ENCODE measurements around the gene COPA.
"Not testable (repeated sequence)": the region's sequence is repeated elsewhere in the genome, so short reads cannot be mapped to it uniquely, and the experiment has no call there.

Gene COPA

DNA sequence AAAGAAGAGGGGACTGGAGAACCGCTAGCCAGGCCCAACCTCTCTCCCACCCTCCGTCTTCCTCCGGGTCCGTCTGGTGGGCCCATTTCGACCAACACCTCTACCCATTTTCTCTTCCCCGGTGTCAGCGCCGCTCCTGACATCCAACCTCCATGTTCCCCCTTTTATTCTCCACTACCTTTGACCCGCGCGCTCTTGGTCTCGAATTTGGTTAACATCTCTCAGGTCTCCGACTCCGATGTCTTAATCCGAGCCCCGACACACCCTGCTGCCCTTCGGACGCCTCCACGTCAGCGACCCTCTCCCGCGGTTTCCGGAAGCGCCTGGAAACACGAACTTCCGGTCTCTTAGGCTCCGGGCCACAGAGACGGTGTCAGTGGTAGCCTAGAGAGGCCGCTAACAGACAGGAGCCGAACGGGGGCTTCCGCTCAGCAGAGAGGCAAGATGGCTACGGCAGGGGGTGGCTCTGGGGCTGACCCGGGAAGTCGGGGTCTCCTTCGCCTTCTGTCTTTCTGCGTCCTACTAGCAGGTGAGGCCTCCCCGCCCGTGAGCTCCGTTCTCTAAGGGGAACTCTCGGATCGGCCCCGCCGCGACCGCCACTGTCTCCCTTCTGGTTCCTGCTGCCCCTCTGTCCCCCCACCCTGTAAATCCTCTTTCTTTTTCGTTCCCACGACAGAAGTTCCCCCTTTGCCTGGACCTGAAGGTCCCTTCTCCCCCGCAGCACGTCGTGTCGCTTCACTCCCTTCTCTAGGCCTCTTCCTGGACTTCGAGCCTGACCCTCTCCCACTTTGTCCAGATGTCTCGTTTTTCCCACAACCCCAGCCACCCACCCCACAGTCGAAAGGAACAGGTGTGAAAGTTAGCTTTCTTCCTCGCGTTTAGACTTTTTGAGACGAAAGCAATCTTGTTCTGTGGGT, at the start of gene COPA, which contains the start of gene NCSTN:
Gene COPA (minus strand): TSS at position 298 of the 917 bp plus-strand sequence. CDS start 80 bp downstream, at position 218.
Gene NCSTN (plus strand): TSS at position 431 of the 917 bp plus-strand sequence. CDS start 14 bp downstream, at position 445.
- peak; percentile 96 for DNase-seq

DNA sequence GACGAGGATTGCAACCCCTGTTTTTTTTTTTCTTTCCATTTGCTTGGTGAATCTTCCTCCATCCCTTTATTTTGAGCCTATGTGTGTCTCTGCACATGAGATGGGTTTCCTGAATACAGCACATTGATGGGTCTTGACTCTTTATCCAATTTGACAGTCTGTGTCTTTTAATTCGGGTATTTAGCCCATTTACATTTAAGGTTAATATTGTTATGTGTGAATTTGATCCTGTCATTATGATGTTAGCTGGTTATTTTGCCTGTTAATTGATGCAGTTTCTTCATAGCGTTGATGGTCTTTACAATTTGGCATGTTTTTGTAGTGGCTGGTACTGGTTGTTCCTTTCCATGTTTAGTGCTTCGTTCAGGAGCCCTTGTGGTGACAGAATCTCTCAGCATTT, 45.4 kb upstream of the COPA start:
- DNase-seq, result not testable (repeated sequence)

GRCh38 chr1:160384812-160385211, 41.8 kb upstream of the COPA start:
- DNase-seq, result not testable (repeated sequence)

DNA sequence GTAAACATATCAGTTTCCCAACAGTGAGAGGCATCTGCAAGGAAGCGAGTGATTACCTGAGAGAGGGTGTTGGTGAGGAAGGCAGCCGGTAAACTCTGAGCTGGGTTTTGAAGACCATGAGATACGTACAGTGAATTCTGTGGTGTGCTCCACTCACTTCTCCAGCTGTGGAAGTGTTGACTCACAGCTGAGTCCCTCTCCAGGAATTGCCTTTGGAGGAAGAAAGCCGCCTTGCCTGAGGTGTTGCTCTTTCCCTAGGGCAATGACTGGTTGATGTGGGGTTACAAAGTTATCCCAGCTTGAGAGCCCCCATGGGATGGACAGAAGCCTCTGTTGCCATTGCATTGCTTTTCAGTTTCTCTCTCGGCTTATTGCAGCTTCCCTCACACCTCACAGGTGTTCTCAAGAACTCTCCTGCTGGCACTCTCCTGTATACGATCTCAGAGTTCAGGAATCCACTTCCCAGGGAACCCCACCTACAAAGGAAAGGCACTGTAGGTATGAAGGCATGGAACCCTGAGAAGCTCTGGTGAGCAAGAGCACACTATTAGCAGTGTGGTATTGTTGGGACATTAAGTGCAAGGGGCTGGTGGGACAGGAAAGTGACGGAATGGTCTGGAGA, 34.6 kb upstream of the COPA start:
- no peak for DNase-seq

- DNase-seq, result peak; percentile 48
Observed at GRCh38 chr1:160376525-160377131, 33.6 kb upstream of the COPA start.

DNA sequence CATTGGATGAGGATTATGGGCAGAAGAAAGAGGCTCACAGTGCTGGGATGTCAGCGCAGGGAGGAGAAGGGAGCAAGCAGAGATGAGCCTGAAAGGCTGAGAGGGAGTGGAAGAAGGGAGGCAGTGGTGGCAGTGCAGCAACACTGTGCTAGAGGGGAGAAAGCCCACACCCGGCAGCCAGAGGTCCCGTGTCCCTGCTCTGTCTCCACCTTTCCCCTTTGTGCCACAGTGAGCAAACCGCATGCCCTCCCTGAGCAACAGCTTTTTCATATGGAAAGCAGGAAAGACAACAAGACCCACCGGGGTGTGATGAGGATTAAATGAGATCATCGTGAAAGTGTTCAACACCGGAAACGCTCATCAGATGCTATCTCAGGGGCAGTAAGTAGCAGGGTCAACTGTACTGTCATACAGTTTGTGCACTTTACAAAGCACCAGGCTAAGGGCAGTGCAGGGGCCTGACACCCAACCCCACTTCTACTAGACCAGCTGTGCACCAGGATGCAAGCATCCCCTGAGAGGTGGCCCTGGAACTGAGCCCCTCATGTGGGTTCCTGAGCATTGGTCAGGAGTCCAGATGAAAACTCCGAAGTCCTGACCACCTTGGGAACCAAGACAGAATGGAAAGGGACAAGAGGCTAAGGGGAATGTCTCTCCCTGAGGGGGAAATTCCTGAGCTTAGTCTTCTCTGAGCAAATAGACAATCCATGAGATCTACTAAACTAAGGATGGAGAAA, 32.9 kb upstream of the COPA start:
- DNase-seq, result no peak

GRCh38 chr1:160374306-160375110, 31.5 kb upstream of the COPA start:
- DNase-seq, result peak; percentile 81

DNA sequence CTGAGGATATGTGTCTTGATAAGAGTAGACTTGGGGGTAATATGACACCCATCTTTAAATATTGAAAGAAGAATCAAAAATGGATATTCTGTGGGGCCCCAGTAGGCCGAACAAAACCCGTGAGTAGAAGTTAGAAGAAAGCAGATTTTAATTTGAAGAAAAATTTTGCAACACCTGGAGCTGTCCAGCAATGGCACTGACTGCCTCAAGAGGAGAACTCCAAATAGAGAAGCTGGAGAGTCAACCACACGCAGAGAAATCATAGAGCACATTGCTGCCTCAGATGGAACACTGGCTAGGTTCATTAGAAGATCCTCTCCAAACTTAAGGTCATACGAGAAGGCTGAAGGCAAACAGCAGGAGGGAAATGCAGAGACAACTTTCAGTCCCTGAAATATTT, 30.6 kb upstream of the COPA start:
- DNase-seq, result no peak

DNA sequence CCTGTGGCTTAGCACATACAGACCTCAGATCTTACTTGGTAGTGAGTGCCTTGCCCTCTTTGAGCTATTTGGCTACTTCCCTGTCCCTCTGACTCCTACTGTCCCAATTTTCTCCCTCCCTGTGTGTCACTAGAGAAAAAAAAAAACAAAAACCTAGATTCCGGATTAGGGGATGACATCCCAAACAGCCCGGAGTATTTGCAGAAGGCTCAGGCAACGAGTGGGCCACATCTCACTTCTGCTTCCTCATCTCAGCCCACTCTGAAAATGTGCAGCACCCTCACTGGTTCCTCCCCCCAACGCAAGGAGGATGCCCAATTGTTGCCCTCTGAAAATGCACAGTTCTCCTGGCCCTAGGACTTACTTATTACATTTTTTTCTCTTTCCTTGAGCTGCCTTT, 28.7 kb upstream of the COPA start:
- no peak for DNase-seq

DNA sequence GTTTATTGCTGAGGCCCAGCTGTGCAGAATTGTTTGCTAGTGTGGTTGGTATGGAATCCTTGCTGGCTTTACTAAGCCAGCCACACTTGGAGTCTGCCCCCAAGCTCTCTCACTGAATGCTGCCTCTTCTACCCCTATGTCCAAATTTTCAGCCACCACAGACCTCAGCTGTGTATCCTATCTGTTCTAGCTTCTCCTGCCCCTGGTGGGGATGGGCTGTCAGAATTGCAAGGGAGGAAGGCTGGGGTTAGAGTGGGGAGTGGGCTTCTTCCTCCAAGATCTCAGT, 28.2 kb upstream of the COPA start:
- no peak for DNase-seq

DNA sequence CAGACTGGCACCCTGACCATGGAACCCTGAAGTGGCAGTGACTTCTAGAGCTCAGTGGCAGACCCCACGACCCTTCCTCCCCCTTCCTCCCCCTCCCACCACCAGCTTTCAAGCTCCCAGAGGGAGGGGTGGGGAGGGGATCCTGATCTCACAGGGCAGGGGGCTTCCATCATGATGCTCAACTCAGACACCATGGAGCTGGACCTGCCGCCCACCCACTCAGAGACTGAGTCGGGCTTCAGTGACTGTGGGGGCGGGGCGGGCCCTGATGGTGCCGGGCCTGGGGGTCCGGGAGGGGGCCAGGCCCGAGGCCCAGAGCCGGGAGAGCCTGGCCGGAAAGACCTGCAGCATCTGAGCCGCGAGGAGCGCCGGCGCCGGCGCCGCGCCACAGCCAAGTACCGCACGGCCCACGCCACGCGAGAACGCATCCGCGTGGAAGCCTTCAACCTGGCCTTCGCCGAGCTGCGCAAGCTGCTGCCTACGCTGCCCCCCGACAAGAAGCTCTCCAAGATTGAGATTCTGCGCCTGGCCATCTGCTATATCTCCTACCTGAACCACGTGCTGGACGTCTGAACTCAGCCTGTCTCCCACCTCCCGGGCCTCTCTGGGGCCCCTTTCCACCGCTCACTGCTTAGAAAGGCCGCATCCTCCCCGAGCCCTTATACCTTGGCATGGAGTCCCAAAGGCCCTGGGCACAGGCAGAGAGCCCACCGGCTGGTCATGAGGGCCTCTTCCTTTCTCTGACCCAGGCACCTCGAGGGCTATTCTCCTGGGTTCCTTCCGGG, 27.7 kb upstream of the COPA start:
- DNase-seq, result no peak

GRCh38 chr1:160369087-160369486, 26.0 kb upstream of the COPA start:
- no peak for DNase-seq

GRCh38 chr1:160367934-160368923, 25.2 kb upstream of the COPA start:
- DNase-seq, result peak; percentile 11

- no peak for DNase-seq
Observed at GRCh38 chr1:160367516-160367900, 24.5 kb upstream of the COPA start.

DNA sequence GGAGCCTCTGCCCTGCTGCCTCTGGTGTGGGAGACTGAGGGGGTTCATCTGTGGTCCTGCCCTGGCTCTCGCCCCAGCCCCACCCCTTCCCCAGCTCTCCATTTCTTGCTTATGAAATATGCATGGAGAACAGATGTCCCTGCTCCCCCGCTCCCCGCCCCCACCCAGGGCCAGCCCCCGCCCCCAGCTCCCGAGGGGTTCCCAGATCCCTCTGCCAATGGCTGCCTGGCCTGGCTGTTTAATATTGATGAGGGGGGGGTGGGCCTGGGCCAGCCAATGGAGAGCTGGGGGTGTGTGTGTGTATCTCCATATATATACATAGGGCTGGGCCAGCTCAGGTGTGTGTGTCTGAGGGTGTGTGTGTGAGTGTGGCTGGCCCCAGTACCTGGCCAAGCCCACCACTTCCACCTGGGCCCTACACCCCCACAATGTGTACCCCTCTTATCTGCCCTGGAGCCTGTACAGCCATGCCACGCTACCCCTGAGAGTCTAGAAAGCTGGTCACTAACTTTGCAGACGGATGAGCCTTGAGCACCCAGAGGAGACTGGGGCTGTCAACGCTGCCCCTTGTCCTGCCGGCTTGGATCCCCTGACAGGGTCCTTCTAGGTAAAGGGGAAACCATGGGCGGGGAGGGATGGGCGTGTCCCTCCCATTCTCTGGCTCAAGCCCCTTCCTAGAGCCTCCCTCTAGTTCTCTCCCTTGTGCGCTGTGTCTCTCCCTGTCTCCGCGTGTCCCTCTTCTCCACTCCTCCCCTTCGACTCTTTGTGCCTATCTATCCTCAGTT, 23.9 kb upstream of the COPA start, which contains the start of gene NHLH1:
Gene NHLH1 (plus strand): TSS at position 341 of the 785 bp plus-strand sequence. CDS start 3,661 bp downstream, outside the sequence.
- peak; percentile 62 for DNase-seq

DNA sequence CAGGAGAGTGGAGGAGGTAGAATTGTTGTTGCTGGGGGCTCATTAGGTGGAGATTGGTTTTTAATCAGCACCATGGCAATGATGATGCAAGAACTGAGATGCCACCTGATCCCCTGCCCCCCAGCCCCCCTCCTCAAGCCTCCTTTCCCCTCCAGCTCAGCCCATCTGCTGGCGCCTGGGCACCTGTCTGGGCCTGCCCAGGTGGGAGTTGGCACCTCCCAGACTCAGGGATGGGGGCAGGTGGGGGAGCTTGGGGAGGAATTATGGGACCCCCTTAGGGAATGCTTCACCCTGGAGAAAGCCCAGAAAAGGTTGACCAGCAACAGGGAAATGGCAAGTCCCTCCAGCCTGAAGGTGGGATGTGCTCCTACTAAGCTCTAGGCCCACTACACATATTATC, 22.3 kb upstream of the COPA start:
- DNase-seq, result peak; percentile 7

DNA sequence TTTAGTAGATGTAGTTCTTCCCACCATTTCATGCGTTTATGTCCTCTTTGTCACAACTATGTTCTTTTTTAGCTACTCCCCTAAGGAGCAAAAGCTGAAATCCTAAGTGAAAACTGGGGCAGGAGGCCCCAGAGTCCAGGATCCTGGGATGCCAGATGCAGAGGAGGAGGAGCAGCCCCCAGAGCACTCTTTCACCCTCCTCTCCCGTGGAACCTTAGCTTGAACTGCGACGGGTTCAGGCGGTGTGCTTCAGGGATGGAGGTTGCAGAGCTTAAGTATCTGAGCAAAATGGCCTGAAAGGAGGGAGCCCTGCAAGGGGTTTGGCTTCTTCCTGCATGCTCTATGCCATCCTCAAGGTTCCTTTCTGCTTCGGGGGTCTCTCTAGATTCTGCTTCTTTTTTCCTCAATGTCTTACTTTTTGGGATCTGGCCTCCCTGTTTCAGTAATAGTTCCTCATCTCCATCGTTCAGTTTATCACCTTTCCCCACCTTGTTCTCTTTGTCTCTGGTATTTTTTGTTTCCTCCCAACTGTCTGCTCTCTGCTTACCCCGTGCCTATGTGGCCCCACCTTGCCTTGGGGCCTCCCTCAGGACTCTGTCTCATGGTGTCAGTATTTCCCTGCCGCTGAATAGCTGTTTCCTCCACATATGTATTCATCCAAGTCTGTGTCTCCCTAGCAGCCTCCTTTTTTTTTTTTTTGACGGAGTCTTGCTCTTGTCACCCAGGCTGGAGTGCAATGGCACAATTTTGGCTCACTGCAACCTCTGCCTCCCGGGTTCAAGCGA, 21.1 kb upstream of the COPA start:
- DNase-seq, result no peak

- peak; percentile 6 for DNase-seq
Observed at GRCh38 chr1:160363010-160363409, 20.0 kb upstream of the COPA start.
